ENCODE results near the gene PHTF1. TPM values are rescaled to one million over a fixed set of nuclear protein-coding genes. Genes with fewer than 3 reads are reported as not detected.

Gene PHTF1
- total and polyA plus RNA-seq, 4 donors, result 9.5 to 29.7 (median 19.5) TPM

GRCh38 chr1:113654883-113655282, 104.4 kb downstream of the PHTF1 start:
- TF ChIP-seq, protein P1, sequence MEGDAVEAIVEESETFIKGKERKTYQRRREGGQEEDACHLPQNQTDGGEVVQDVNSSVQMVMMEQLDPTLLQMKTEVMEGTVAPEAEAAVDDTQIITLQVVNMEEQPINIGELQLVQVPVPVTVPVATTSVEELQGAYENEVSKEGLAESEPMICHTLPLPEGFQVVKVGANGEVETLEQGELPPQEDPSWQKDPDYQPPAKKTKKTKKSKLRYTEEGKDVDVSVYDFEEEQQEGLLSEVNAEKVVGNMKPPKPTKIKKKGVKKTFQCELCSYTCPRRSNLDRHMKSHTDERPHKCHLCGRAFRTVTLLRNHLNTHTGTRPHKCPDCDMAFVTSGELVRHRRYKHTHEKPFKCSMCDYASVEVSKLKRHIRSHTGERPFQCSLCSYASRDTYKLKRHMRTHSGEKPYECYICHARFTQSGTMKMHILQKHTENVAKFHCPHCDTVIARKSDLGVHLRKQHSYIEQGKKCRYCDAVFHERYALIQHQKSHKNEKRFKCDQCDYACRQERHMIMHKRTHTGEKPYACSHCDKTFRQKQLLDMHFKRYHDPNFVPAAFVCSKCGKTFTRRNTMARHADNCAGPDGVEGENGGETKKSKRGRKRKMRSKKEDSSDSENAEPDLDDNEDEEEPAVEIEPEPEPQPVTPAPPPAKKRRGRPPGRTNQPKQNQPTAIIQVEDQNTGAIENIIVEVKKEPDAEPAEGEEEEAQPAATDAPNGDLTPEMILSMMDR (IDR thresholded peaks at IDR 0.05; ENCODE audit: control extremely low read depth, extremely low read depth), result no peak
- WGBS, 2 donors, result 97 to 98% methylated on average over 2 of the region's 2 CpGs
- Histone ChIP-seq H3K4me1 (ENCODE audit: control insufficient read depth in 5 of 5, insufficient read depth in 5 of 5, low read length in 5 of 5) (peaks cover 0 to 6% (median 0%) of the 10 kb centered on the region in 5 donors), H3K4me3 (no peak overlapping the region), H3K9me3 (ENCODE audit: control insufficient read depth in 4 of 4, insufficient read depth in 3 of 4, low read length in 3 of 4) (no peaks in the 10 kb centered on the region), H3K27ac (ENCODE audit: low read depth in 1 of 2, low read length in 1 of 2) (no peak overlapping the region), H3K9ac (ENCODE audit: insufficient read depth in 1 of 2, low read length in 2 of 2) (no peak overlapping the region), H3K36me3 (ENCODE audit: control insufficient read depth in 4 of 4, insufficient read depth in 4 of 4, low read length in 4 of 4) (peaks cover 0 to 4% (median 2%) of the 10 kb centered on the region in 4 donors), H3K27me3 (ENCODE audit: control insufficient read depth in 3 of 3, insufficient read depth in 3 of 3, low read length in 2 of 3) (no peaks in the 10 kb centered on the region)
- DNase-seq, result no peak
- ATAC-seq (ENCODE audit: insufficient read depth, low FRiP score), result no peak

DNA sequence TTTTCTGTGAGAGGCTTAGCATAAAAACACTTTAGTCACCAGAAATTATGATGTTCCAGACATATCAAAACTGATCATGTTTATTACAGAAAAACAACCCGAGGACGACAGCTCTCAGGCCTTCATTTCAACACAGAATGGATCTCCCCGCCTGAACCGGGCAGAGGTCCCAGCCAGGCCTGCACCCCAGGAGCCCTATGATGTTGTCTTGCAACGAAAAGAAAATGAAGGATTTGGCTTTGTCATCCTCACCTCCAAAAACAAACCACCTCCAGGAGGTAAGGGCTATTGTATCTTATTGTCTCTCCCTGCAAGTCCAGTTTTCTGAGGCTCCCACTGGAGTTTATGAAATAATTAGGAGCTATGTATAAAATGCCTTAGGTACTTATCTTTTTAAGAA, 105.5 kb downstream of the PHTF1 start:
- H3K27me3 ChIP-seq (ENCODE audit: control insufficient read depth in 3 of 3, insufficient read depth in 3 of 3, low read length in 2 of 3), result no peaks in the 10 kb centered on the region
- H3K9ac ChIP-seq (ENCODE audit: insufficient read depth in 1 of 2, low read length in 2 of 2), result no peak overlapping the region
- TF ChIP-seq, protein P1 (IDR thresholded peaks at IDR 0.05; ENCODE audit: control extremely low read depth, extremely low read depth), result no peak
- DNase-seq (no peak), ATAC-seq (ENCODE audit: insufficient read depth, low FRiP score) (no peak)
- no peak overlapping the region for H3K4me3 ChIP-seq
- peaks cover 0 to 4% (median 3%) of the 10 kb centered on the region in 4 donors for H3K36me3 ChIP-seq (ENCODE audit: control insufficient read depth in 4 of 4, insufficient read depth in 4 of 4, low read length in 4 of 4)
- no peak overlapping the region for H3K27ac ChIP-seq (ENCODE audit: low read depth in 1 of 2, low read length in 1 of 2)
- no peaks in the 10 kb centered on the region for H3K9me3 ChIP-seq (ENCODE audit: control insufficient read depth in 4 of 4, insufficient read depth in 3 of 4, low read length in 3 of 4)
- WGBS, 2 donors, result 96% methylated on average over 5 of the region's 5 CpGs
- H3K4me1 ChIP-seq (ENCODE audit: control insufficient read depth in 5 of 5, insufficient read depth in 5 of 5, low read length in 5 of 5), result peaks cover 0 to 6% (median 0%) of the 10 kb centered on the region in 5 donors

GRCh38 chr1:113652771-113653170, 106.5 kb downstream of the PHTF1 start:
- no peaks in the 10 kb centered on the region for H3K9me3 ChIP-seq (ENCODE audit: control insufficient read depth in 4 of 4, insufficient read depth in 3 of 4, low read length in 3 of 4)
- ATAC-seq (ENCODE audit: insufficient read depth, low FRiP score), result no peak

More at GRCh38 chr1:113652771-113653170, 106.5 kb downstream of the PHTF1 start:
- H3K36me3 ChIP-seq (ENCODE audit: control insufficient read depth in 4 of 4, insufficient read depth in 4 of 4, low read length in 4 of 4), result peaks cover 0 to 7% (median 3%) of the 10 kb centered on the region in 4 donors
- no peaks in the 10 kb centered on the region for H3K27me3 ChIP-seq (ENCODE audit: control insufficient read depth in 3 of 3, insufficient read depth in 3 of 3, low read length in 2 of 3)
- DNase-seq, result no peak
- H3K4me1 ChIP-seq (ENCODE audit: control insufficient read depth in 5 of 5, insufficient read depth in 5 of 5, low read length in 5 of 5), result peaks cover 0 to 6% (median 0%) of the 10 kb centered on the region in 5 donors
- H3K27ac ChIP-seq (ENCODE audit: low read depth in 1 of 2, low read length in 1 of 2), result no peak overlapping the region
- no peak overlapping the region for H3K9ac ChIP-seq (ENCODE audit: insufficient read depth in 1 of 2, low read length in 2 of 2)
- TF ChIP-seq, protein P1 (IDR thresholded peaks at IDR 0.05; ENCODE audit: control extremely low read depth, extremely low read depth), result no peak
- H3K4me3 ChIP-seq, result no peak overlapping the region

Measured in lung (tissue), 12 donors.